PC-9 (cell line): ENCODE results near the gene PHYHIPL. TPM values are rescaled to one million over a fixed set of nuclear protein-coding genes. Genes with fewer than 3 reads are reported as not detected.

Experiments used
- BruUV-seq: library from RNA; stranded (reverse); fragments of 400-500 nt; replicated peaks from 2 replicates; lab custom pipeline; 2021; lab: Mats Ljungman, UMichigan
- CTCF ChIA-PET: fragments of 300-600 bp; sonication (Branson Sonifier 250); formaldehyde crosslinking; loops from one replicate; lab custom pipeline; 2022; ENCODE audit warnings: antibody characterized with exemption; lab: Charles Lee
- POLR2A ChIA-PET: fragments of 300-600 bp; sonication (Branson Sonifier 250); formaldehyde crosslinking; loops from one replicate; lab custom pipeline; 2022; ENCODE audit warnings: antibody characterized with exemption; ENCODE audit not compliant: unreplicated experiment; lab: Charles Lee
- DNase-seq, 2 experiments: peaks; one replicate each; pipeline versions ENCODE4 v3.0.0 to v3.0.0-alpha.2; 2015 to 2022; ENCODE audit warnings: mixed read lengths in 1 of 2
- H2AFZ ChIP-seq: fragments of 200-600 bp; sonication (generic); 2 replicates; pipeline ENCODE4 v1.8.1; 2017; ENCODE audit warnings: antibody characterized with exemption
- H3F3A ChIP-seq: fragments of 200-600 bp; sonication (generic); 2 replicates; pipeline ENCODE4 v1.8.1; 2017; ENCODE audit warnings: antibody characterized with exemption, mild to moderate bottlenecking, low read depth; ENCODE audit not compliant: insufficient read depth
- H3K27ac ChIP-seq: fragments of 200-600 bp; sonication (generic); 2 replicates; pipeline ENCODE4 v1.6.1; 2016; ENCODE audit warnings: mixed run types
- H3K27me3 ChIP-seq: fragments of 200-600 bp; sonication (generic); 2 replicates; pipeline ENCODE4 v1.6.1; 2016; ENCODE audit warnings: low read depth, mixed run types; ENCODE audit not compliant: insufficient read depth
- H3K36me3 ChIP-seq: fragments of 200-600 bp; sonication (generic); 2 replicates; pipeline ENCODE4 v1.6.1; 2016; ENCODE audit warnings: low read depth, mixed run types
- H3K4me1 ChIP-seq: fragments of 200-600 bp; sonication (generic); replicated peaks from 2 replicates; pipeline ENCODE4 v1.6.1; 2016; ENCODE audit warnings: mixed run types; ENCODE audit not compliant: insufficient read depth
- H3K4me2 ChIP-seq: fragments of 200-600 bp; sonication (generic); 2 replicates; pipeline ENCODE4 v1.6.1; 2017; ENCODE audit warnings: mixed run types
- H3K4me3 ChIP-seq: fragments of 200-600 bp; sonication (generic); 2 replicates; pipeline ENCODE4 v1.6.1; 2016; ENCODE audit warnings: mixed run types
- H3K79me2 ChIP-seq: fragments of 200-600 bp; sonication (generic); 2 replicates; pipeline ENCODE4 v1.6.1; 2017; ENCODE audit warnings: low read depth, mixed run types
- H3K9me2 ChIP-seq: fragments of 200-600 bp; sonication (generic); 2 replicates; pipeline ENCODE4 v1.8.1; 2017; ENCODE audit warnings: mild to moderate bottlenecking; ENCODE audit not compliant: insufficient read depth
- H3K9me3 ChIP-seq: fragments of 200-600 bp; sonication (generic); 2 replicates; pipeline ENCODE4 v1.8.1; 2016; ENCODE audit warnings: low read depth; ENCODE audit not compliant: insufficient read depth
- H4K20me1 ChIP-seq: fragments of 200-600 bp; sonication (generic); 2 replicates; pipeline ENCODE4 v1.8.1; 2017; ENCODE audit not compliant: insufficient read depth
- EZH2 ChIP-seq: fragments of 200-600 bp; sonication (generic); IDR thresholded peaks from 2 replicates; pipeline ENCODE4 v1.8.0; 2017; ENCODE audit warnings: antibody characterized with exemption, low read depth
- intact Hi-C: fragments of 100-400 bp; cut with micrococcal nuclease; formaldehyde crosslinking; loops from one replicate; pipeline ENCODE4 v1.10.0; 2022; ENCODE audit not compliant: unreplicated experiment
- total RNA-seq: library from RNA; stranded (reverse); gene quantifications from 2 replicates; pipeline ENCODE4 v1.2.3, GENCODE V29; 2021
- TF ChIP-seq, protein P1 (sequence below): fragments of 200-600 bp; sonication (generic); conservative IDR thresholded peaks from 2 replicates; pipeline ENCODE4 v1.6.1; 2017; ENCODE audit warnings: mixed run types, antibody characterized with exemption, mild to moderate bottlenecking, moderate library complexity

Gene PHYHIPL
- total RNA-seq, 1 experiment from 2014 or later, result not detected

DNA sequence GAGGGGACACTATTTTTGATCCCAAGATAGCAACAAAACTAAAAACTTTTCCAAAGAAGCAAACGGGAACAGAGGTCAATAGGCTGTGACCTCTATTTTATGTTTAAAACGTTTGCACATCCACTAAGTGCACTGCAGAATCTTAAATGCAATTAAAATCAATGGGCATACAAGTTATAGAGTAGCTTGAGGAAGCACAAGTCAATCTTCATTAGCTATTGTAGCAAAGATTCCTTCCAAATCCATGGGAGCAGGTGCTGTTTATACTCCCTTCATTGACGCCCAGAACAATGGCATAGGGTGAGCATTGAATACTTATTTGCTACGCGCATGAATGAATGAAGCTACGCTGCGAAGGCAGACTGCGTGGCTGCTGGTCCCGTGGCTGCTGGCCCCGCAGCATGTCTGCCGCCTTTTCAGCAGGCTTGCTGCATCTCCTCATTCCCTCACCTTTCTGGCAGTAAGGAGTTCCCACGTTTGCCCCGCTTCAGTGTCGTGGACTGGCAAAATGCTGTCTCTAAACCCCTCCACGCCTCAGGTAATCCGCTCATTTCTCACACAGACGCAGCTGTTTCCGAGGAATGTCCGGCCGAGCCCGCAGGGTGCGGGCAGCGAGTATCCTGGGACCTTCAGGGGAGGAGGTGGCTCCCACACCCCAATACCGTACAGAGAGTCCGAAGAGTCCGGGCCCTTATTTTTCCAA is 754 bp upstream of the PHYHIPL start:
- BruUV-seq, result no TSS peak
- Histone ChIP-seq H3K9me3 (no peaks in the 10 kb centered on the region), H3K4me3 (no peak overlapping the region), H3K4me2 (no peak overlapping the region), H3K9me2 (no peaks in the 10 kb centered on the region), H3K27ac (no peak overlapping the region), H3F3A (no peaks in the 10 kb centered on the region), H2AFZ (no peak overlapping the region), H3K27me3 (no peaks in the 10 kb centered on the region), H3K36me3 (no peaks in the 10 kb centered on the region), H3K79me2 (no peaks in the 10 kb centered on the region), H4K20me1 (no peaks in the 10 kb centered on the region), H3K4me1 (no peaks in the 10 kb centered on the region)
- TF ChIP-seq EZH2, result no peak
- TF ChIP-seq, protein P1, sequence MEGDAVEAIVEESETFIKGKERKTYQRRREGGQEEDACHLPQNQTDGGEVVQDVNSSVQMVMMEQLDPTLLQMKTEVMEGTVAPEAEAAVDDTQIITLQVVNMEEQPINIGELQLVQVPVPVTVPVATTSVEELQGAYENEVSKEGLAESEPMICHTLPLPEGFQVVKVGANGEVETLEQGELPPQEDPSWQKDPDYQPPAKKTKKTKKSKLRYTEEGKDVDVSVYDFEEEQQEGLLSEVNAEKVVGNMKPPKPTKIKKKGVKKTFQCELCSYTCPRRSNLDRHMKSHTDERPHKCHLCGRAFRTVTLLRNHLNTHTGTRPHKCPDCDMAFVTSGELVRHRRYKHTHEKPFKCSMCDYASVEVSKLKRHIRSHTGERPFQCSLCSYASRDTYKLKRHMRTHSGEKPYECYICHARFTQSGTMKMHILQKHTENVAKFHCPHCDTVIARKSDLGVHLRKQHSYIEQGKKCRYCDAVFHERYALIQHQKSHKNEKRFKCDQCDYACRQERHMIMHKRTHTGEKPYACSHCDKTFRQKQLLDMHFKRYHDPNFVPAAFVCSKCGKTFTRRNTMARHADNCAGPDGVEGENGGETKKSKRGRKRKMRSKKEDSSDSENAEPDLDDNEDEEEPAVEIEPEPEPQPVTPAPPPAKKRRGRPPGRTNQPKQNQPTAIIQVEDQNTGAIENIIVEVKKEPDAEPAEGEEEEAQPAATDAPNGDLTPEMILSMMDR, result no peak
- CTCF ChIA-PET, result no interaction called here
- intact Hi-C loops, result no loop called here
- no peak for DNase-seq
- POLR2A ChIA-PET, result no interaction called here

DNA sequence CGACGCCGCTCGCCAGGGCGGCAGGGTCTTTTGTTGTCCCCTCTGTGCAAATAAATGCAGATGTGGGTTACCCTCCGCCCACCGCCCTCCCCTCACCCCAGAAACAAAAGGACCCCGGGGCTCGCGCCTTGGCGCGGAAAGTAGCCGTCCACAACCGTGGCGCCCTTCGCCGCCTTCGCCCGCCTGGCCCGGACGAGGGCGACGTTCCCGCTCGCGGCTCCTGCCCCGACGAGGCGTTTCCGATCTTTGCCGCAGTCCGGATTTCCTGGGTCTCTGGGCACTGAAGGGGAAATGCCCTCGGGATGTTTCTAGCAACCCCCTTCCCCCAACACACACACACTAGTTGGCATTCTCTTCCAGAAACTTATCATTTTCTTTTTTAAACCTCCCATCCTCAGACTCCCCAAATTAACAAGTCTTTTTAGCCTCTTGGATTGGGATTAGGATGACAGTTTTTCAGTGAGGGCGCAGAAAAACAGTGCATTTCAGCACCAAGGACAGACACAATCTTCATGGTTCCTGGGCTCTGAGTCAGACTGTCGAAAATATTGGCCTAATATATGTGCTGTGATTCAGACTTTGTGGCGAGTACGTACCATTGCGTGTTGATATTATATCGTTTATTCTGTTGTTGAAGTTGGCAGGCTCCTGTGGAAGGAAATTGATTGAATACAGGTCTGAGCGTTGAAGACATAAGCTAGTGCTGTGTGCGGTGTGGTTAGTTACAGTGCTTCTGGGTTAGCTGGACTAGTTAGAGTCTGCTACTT is 771 bp downstream of the PHYHIPL start:
- H3K79me2 ChIP-seq, result no peaks in the 10 kb centered on the region
- POLR2A ChIA-PET, result no interaction called here

DNA sequence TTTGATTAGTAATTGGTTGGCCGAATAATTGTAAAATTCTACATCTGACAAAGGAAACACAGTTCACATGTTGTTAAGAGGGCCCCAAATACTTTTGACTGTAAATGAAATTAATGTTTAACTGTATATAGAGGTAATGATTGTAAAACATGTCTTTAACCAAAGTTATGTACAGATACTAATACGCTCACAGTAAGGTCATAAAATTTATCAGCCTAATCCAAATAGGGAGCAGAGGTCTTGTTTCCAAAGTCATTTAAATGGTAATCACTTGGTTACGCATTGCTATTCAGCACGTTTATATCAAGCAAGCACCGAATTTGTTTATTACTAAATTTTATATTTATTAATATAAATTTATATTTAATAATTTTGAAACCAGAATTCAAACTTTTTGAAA is 1.4 kb downstream of the PHYHIPL start:
- H3K4me3 ChIP-seq, result no peak overlapping the region
- no TSS peak for BruUV-seq
- H3K4me2 ChIP-seq, result no peak overlapping the region
- H3K4me1 ChIP-seq, result no peaks in the 10 kb centered on the region
- no peaks in the 10 kb centered on the region for H3F3A ChIP-seq
- no peaks in the 10 kb centered on the region for H4K20me1 ChIP-seq
- ChIA-PET POLR2A (no interaction called here), CTCF (no interaction called here)
- intact Hi-C loops, result no loop called here
- no peak overlapping the region for H2AFZ ChIP-seq
- H3K9me2 ChIP-seq, result no peaks in the 10 kb centered on the region
- no peak for TF ChIP-seq EZH2
- TF ChIP-seq, protein P1, result no peak
- no peak for DNase-seq
- no peaks in the 10 kb centered on the region for H3K79me2 ChIP-seq
- no peaks in the 10 kb centered on the region for H3K27me3 ChIP-seq
- H3K9me3 ChIP-seq, result no peaks in the 10 kb centered on the region
- H3K27ac ChIP-seq, result no peak overlapping the region
- H3K36me3 ChIP-seq, result no peaks in the 10 kb centered on the region

More for the DNA sequence above, 771 bp downstream of the PHYHIPL start:
- Histone ChIP-seq H3K4me2 (no peak overlapping the region), H3K27me3 (no peaks in the 10 kb centered on the region), H4K20me1 (no peaks in the 10 kb centered on the region), H3K36me3 (no peaks in the 10 kb centered on the region), H3K4me3 (no peak overlapping the region), H3F3A (no peaks in the 10 kb centered on the region), H3K27ac (no peak overlapping the region), H3K9me2 (no peaks in the 10 kb centered on the region), H3K4me1 (no peaks in the 10 kb centered on the region), H2AFZ (no peak overlapping the region), H3K9me3 (no peaks in the 10 kb centered on the region)
- no peak for DNase-seq
- TF ChIP-seq EZH2, result no peak
- TF ChIP-seq, protein P1, result no peak
- CTCF ChIA-PET, result no interaction called here
- BruUV-seq, result no TSS peak
- intact Hi-C loops, result no loop called here
